Activated T-helper 9 cell treated with anti-CD3 and anti-CD28 coated beads, Interleukin-2, amount 50 U/mL, for 16 hours (primary cell): ENCODE data around the gene ZNF804B.

ENCODE experiments used
- DNase-seq: peaks from one replicate; pipeline ENCODE4 v3.0.0-alpha.2; 2020; ENCODE audit warnings: low read depth

Gene ZNF804B

GRCh38 chr7:88835147-88835728, 75.7 kb downstream of the ZNF804B start:
- DNase-seq, result no peak

GRCh38 chr7:88842201-88842600, 82.7 kb downstream of the ZNF804B start:
- no peak for DNase-seq

DNA sequence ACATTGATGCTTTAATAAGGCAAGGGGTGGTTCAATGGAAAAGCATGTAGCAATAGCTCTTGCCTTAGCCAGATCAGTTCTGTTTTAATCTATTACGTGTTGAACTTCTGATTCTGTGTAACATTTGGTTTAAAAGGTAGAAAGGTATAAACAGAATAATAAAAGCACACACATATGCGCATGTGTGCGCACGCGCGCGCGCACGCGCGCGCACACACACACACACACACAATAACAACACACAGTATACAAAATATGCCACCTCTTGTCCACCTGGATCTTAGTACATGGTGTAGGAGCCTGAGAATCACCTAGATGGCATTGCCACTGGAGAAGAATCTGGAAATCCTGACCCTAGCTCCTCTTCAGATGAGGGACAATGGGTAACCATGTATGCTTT, 85.6 kb downstream of the ZNF804B start:
- DNase-seq, result no peak

DNA sequence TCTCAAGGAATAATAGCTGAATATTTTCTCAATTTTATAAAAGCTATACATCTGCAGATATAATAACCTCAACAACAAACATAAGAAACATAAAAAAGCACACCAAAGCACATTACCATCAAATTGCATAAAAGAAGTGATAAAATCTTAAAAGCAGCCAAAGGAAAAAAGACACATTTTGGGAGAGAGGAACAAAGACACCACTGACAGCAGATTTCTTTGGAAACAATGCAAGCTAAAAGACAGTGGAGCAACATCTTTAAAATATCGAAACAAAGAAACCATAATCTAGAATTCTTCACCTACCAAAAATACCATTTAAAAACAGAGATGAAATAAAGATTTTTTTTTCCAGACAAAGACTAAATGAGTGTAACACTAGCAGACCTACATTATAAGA, 91.7 kb downstream of the ZNF804B start:
- DNase-seq, result no peak

- DNase-seq, result no peak
These were observed 99.8 kb downstream of the ZNF804B start for GRCh38 chr7:88859288-88859687.

- DNase-seq, result no peak
These were observed 106.9 kb downstream of the ZNF804B start for GRCh38 chr7:88866265-88866863.

GRCh38 chr7:88867158-88867557, 107.7 kb downstream of the ZNF804B start:
- no peak for DNase-seq

GRCh38 chr7:88868456-88868855, 109.0 kb downstream of the ZNF804B start:
- no peak for DNase-seq

GRCh38 chr7:88881136-88881535, 121.6 kb downstream of the ZNF804B start:
- DNase-seq, result no peak

GRCh38 chr7:88885131-88885530, 125.6 kb downstream of the ZNF804B start:
- no peak for DNase-seq

- no peak for DNase-seq
These were observed 129.2 kb downstream of the ZNF804B start for GRCh38 chr7:88888684-88889083.

GRCh38 chr7:88910516-88910915, 151.0 kb downstream of the ZNF804B start:
- no peak for DNase-seq

- DNase-seq, result no peak
These were observed 153.4 kb downstream of the ZNF804B start for GRCh38 chr7:88912852-88913251.

GRCh38 chr7:88915615-88916014, 156.1 kb downstream of the ZNF804B start:
- no peak for DNase-seq

DNA sequence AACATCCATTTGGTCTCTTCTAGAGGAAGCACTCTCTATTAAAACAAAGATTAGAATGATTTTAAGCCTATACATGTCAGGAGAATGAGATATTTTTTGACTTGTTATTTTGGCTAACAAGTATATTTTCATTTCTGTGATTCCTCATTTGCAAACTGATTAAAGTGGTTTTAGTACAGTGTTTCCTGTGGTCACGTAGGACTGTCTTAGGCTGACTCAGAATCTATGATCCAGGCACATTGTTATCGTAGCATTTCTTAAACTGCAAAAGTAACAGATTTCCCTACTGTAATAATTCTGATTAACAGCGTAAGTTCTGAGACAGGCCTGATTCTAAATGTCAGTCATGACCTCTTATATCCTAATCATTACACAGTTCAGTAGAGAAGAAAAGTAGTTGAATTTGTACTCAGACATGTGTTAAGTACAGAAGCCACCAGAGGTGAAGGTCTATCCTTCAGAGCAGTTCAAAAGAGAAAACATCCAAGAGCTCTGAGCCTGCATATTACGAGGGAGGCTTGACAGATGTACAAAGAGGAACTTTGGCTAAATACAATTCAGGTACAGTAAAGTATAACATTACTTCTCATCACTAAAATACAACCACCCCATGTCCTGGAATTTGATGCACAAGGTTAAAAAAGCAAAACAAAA, 160.1 kb downstream of the ZNF804B start:
- DNase-seq, result no peak

DNA sequence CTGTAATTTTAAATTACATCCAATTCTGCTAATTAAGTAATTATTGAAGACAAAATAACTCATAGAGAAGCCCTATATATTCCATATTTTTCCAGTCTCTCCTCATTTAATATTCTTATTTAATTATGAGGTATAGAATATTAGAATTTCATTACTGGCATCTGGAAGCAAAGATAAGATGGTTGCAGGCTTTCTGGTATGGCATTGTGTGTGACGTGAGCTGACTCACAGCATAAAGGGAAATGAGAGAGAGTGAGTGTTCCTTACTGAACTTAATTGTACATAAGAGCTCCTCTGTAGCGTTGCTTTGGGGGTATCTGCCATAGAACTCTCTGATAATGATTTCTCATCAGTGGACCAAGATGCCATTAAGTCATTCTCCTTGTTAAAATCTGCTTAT, 163.4 kb downstream of the ZNF804B start:
- no peak for DNase-seq

- DNase-seq, result no peak
These were observed 168.8 kb downstream of the ZNF804B start for GRCh38 chr7:88928276-88928675.

DNA sequence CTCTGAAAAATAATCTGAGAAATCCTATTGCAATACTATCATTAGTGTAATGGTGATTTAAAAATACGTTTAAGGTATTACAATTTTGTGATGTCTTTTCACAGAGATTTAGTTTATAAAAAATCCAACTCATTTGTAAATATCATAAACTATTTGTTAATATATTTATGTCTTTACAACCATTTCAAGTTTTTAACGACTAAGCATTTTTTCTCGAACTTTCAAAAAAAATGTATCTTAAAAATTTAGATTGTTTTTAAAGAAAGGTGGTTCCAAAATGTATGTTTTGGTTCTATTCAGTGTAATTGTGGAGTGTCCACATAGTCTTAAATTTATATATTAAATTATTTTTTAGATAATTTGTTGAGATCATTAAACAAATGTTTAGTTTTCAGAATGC, 170.2 kb downstream of the ZNF804B start:
- no peak for DNase-seq

- DNase-seq, result no peak
These were observed 173.8 kb downstream of the ZNF804B start for GRCh38 chr7:88933285-88933684.

DNA sequence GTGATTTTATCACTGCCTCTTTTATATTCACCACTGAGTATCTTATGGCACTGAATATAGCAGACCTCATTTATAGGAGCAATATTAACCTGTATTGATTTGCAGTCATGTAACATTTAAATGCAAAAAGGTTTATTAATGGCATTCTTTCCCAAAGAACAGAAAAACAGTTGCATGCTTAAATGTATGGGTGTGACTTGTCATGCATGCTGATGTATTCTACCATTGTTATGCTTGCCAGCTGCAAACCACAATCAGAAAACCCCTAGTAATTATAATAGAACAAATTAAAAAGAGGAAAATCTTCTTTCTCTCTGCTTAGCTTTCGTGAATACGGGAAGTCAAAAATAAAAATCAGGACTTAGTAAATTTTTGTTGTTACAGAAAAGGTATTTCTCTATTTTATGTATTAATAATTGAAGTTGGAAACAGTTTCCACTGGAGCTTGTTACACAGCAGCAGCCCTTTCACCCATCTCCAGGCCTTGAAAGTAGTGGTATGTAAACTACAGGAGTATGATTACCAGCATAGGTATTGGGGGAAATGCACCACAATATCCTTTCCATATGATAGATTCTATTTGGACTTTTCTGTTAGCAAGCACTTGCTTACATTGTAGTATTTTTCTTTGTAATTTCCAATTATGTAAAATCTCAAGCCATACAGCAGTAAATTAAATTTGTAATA, 183.5 kb downstream of the ZNF804B start:
- DNase-seq, result no peak

DNA sequence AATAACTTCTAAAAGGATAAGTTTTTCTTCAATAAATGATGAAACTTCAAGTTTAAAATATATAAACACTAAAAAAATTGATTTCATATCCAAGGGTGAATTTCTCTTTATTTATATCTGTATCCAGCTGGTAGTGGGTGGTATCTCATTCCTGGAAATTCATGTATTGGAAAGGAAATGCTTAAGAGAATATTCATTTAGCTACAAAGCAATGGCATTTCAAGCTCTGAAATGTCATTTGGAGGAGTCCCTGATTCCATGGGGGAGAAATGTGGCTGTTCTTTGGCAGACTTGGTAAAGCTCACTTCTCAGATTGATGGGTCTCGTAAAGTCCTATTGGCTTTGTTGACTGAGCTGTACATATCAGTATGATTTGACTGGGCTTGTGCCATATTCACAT, 192.3 kb downstream of the ZNF804B start:
- DNase-seq, result no peak

- DNase-seq, result no peak
These were observed 204.9 kb downstream of the ZNF804B start for GRCh38 chr7:88964418-88964817.

DNA sequence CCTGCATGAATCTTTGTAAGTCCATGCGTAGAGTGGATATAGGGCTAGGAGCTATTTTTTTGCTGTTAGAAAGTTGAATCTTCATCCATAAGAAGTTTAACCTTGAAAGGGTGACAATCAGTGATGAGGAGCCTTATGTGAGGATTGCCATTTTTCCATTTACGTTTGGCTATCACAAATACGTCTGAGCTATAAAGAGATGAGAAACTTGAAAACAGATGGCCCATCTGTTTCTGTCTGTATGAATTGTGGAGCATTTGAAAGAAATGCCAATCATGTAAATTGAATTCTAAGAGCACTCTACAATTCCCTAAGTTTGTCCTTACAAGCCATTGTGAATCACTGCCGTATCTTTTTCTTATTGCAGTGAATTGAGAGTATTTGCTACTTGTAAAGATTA, 205.9 kb downstream of the ZNF804B start:
- DNase-seq, result no peak
